GM18499 (cell line): ENCODE results near the gene TAAR1.
A peak's percentile ranks its signal among the peaks of the same experiment; 100 is the strongest.
"Not testable (repeated sequence)": the region's sequence is repeated elsewhere in the genome, so short reads cannot be mapped to it uniquely, and the experiment has no call there.

Experiments used
- ATAC-seq: cut with Tn5 transposase; IDR thresholded peaks from one replicate; pipeline ENCODE4 v1.9.1; 2021; ENCODE audit warnings: moderate number of reproducible peaks; ENCODE audit not compliant: insufficient read depth, unreplicated experiment

TAAR1 gene

DNA sequence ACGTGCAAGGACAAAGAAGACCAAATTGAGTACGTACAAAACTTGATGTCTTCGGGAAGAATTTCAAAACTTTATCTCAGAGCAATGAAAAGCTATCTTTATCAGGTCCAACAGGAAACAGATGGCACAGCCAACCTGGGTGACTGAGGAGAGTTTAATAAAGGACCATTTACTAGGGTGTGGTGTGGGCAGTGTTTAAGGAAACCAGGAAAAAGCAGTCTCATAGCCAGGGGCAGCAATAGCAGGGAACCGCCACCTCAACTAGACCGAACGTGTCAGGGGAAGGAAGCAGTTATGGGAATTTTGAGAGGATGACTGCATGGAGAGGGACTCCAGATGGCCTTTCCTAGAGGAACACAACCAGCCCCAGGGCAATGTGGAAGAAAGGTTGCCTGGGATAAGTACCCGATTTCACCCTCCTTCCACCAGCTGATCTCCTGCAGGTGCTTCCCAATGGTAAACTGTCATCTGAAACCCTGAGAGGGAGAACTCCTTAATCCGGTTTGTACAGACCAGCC is 54.3 kb downstream of the TAAR1 start:
- no peak for ATAC-seq

DNA sequence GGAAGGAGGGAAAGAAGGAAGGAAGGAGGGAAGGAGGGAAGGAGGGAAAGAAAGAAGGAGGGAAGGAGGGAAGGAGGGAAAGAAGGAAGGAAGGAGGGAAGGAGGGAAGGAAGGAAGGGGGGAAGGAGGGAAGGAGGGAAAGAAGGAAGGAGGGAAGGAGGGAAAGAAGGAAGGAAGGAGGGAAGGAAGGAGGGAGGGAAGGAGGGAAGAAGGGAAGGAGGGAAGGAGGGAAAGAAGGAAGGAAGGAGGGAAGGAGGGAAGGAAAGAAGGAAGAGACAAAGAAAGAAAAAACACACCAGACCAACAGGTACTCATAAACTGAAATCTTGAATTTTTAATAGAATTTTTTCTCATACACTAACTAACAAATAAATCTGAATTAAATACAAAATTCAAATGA is 58.1 kb downstream of the TAAR1 start:
- not testable (repeated sequence) for ATAC-seq

DNA sequence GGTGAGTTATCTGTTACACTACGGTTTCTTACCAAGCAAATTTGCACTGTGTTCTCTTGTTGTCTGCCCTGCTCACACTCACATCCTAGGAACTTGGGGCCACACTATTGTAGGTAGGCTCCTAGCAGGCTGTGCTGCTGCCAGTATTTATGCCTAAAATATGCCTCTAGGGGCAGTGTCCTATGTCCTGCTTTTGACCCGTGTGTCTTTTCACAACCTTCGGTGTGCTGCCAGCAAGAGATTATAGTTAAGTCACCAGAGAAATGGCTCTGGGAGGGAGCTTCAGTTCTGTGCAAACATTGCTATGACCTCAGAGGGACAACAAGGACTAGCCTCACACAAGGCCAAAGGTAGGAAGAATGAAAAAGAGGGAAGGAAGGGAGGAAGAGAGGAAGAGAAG is 60.5 kb downstream of the TAAR1 start:
- ATAC-seq: peak; percentile 67

DNA sequence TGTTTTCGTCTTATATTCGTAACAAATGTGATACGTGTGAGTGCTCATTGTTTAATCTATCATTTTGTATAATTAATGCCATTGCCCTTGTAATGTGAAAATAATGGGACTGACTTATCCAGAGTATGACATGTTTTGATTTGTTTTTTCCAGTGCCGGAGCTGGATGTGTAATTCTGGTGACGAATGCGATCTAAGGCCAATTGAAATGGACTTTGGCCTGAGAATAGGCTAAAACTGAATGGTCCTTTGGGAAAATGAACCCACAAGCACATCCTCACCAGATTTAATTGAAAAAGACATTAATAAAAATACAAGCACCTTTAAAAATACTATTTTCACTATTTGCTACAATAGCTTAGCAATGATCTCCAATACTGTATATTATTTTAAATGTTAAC is 62.8 kb downstream of the TAAR1 start:
- no peak for ATAC-seq
